ENCODE results near the gene RFPL1.

DNA sequence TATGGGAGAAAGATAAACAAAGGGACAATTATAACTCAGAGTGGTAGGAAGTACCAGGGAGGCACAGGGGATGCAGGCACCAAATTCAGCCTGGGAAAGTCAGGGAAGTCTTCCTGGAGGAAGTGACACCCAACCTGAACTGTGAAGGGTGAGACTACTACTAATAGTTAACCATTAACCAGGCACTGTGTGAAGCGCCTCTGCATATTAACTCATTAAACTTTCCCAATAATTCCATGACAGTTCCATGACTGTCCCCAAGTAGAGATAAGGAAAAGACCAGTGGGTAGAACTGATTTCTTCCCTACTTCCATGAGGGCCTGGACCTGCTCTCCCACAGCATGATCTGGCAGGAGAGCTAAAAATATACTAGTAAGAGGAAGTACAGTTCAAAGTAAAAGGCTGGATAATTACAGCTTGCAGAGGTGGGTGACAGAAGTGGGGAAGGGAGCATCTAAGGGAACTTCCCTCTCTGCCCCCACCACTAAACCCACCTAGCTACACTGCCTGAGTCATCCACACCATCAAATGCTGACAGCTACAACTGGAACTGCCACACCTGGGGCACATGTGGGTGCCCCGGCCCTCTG lies 45.3 kb upstream of the RFPL1 start:
- TF ChIP-seq, protein P1, sequence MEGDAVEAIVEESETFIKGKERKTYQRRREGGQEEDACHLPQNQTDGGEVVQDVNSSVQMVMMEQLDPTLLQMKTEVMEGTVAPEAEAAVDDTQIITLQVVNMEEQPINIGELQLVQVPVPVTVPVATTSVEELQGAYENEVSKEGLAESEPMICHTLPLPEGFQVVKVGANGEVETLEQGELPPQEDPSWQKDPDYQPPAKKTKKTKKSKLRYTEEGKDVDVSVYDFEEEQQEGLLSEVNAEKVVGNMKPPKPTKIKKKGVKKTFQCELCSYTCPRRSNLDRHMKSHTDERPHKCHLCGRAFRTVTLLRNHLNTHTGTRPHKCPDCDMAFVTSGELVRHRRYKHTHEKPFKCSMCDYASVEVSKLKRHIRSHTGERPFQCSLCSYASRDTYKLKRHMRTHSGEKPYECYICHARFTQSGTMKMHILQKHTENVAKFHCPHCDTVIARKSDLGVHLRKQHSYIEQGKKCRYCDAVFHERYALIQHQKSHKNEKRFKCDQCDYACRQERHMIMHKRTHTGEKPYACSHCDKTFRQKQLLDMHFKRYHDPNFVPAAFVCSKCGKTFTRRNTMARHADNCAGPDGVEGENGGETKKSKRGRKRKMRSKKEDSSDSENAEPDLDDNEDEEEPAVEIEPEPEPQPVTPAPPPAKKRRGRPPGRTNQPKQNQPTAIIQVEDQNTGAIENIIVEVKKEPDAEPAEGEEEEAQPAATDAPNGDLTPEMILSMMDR (IDR thresholded peaks at IDR 0.05): no peak
- no peak for TF ChIP-seq POLR2A (IDR thresholded peaks at IDR 0.05)

All from uterus (tissue), 2 donors.